IPS-11a (cell line): ENCODE measurements around the gene ADAMTS7.
"Not testable (repeated sequence)": the region's sequence is repeated elsewhere in the genome, so short reads cannot be mapped to it uniquely, and the experiment has no call there.

Experiments used
- H3K4me3 ChIP-seq: one replicate; pipeline ENCODE4 v1.5.1; 2013; ENCODE audit warnings: low read depth, low read length, control low read depth

ADAMTS7 gene

GRCh38 chr15:78788016-78788660, 23.1 kb downstream of the ADAMTS7 start:
- H3K4me3 ChIP-seq: no peak overlapping the region

- not testable (repeated sequence) for H3K4me3 ChIP-seq
Measured at GRCh38 chr15:78782402-78782801, 28.9 kb downstream of the ADAMTS7 start.

DNA sequence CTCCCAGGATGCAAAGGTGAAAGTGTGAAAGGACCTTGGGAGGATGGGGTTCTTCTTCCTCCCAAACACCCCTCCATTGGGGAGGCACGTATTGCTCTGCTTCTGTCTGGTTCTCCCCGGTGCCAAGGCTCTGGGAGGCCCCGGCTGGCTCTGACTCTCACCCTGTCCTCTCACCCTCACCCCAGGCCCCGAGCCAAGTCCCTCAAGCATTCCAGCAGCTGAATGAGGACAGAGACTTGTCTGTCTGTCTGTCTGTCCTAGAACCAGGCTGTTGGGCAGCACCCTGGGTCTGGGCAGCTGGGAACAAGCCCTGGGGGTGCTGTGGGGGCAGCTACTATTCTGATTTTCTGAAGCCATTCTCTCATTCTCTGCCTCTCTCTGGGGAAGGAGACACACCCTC, 29.9 kb downstream of the ADAMTS7 start:
- not testable (repeated sequence) for H3K4me3 ChIP-seq

GRCh38 chr15:78779975-78780374, 31.3 kb downstream of the ADAMTS7 start:
- H3K4me3 ChIP-seq: not testable (repeated sequence)

DNA sequence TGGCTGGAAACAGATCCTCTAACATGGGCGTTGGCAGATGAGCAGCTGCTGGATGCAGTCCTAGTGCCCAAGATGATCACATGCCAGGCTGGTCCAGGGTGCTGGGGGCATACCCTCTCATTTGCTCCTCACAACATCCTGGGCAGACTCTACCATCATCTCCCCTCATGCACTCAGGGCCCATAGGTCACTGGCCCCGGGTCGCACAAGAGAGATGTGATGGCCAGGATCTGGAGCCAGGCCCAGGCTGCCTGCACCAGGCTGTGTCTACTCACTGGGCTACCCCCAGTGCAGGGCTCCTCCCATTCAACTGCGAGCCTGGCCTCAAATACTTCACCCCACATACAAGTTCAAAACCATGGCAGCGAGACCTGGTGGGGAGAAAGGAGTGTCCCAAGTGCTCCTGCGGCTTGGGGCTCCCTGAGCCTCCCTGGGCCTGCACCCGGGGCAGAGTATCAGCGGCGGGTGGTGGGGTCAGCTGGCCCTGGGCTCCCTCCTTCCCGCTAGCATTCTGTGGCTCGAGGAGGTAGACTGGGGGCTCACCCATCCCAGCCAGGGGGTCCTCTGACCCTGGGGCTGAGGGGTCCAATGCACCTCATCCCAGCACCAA, 32.0 kb downstream of the ADAMTS7 start:
- not testable (repeated sequence) for H3K4me3 ChIP-seq

- no peak overlapping the region for H3K4me3 ChIP-seq
Measured at GRCh38 chr15:78778422-78778821, 32.8 kb downstream of the ADAMTS7 start.

- H3K4me3 ChIP-seq: not testable (repeated sequence)
Measured at GRCh38 chr15:78777953-78778345, 33.3 kb downstream of the ADAMTS7 start.

DNA sequence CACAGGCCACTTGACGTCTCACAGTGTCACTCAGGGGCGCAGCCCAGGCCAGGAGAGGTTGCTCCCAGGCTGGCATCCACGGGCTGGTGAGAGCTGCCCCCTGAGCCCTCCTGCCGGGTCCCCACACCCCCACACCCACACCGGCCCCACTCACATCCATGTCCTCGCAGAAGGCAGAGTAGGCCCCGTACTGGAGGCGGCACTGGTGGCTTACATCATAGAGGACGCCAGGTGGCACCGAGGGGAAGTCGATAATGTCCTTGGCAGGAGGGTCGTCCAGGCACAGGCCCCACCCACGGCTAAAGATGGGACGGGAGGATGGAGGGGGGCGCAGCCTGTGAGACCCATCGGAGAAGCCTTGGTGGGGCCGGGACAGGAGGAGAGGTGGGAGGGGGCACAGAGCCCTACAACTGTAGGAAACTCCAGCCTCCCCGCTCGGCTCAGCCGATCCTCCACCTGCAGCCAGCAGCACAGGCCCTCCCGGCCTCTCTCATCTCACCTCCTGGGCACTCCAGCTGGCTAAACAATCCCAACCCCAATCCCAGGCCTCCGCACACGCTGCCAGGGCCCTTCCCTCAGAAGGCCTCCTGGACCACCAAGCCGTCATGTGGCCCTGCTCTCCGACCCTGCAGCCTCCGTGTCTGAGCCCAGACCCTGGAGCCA, 33.8 kb downstream of the ADAMTS7 start:
- H3K4me3 ChIP-seq: not testable (repeated sequence)

DNA sequence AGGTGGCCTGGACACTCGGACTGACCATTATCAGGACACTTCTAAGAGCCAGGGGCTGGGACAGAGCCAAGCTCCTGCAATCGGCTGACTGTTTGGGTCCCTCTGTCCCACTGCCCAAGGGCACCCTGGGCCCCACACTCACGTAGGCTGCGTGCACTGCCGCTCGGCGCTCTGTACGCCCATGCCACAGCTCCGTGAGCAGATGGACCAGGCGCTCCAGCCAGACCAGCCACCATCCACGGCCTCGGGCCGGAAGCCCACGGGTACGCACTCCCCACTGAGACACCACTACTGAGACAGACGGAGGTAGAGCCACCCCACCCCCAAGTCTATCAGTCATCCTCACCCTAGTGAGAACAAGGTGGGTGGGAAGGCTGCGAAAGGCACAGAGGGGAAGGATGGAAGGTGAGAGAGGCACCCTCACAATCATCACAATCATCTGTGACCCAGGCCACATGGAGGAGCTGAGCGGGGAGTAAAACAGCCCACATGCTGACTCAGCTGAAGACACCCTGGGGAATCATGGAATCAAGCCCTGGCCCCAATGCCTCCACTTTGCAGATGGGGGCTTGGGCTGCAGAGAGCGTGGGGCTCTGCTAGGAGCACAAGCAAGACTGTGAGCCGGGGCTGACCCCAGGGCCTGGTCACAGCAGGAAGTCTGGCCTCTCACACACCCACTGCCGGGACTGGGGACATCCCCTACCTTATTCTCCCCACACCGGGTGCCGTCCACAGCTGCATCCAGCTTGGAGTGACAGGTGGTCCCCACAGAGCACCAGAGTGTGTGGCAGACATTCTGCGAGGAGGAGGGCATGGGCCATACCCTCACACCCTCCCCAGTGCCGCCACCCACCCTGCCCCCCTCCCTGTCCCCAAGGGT, 35.0 kb downstream of the ADAMTS7 start:
- H3K4me3 ChIP-seq: not testable (repeated sequence)

- no peak overlapping the region for H3K4me3 ChIP-seq
Measured at GRCh38 chr15:78775472-78775871, 35.8 kb downstream of the ADAMTS7 start.

DNA sequence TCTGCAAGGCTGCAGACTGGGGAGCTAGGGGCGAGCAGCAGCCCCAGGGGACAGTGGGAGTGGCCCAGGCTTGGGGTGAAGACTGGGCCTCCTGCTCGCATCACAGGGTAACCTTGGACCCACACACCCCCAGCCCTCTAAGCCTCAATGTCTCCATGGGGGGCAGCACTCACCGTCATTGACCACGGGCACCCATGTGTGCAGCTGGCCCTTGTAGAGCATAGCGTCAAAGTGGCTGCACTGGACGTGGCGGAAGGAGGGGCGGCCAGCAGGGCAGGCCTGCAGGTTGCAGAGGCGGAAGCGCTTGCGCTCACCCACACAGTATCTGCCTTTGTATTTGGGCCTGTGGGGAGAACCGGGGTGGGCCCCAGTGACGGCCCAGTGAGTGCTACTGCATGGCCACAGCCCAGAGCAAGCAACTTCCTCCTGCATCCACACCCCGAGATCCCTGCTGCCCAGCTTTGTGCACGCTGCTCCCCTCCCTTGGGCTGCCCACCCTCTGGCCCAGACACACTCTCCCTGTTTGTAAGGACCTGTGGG, 36.7 kb downstream of the ADAMTS7 start:
- H3K4me3 ChIP-seq: not testable (repeated sequence)

- H3K4me3 ChIP-seq: not testable (repeated sequence)
Measured at GRCh38 chr15:78773765-78774450, 37.4 kb downstream of the ADAMTS7 start.

GRCh38 chr15:78772738-78773137, 38.5 kb downstream of the ADAMTS7 start:
- H3K4me3 ChIP-seq: no peak overlapping the region

DNA sequence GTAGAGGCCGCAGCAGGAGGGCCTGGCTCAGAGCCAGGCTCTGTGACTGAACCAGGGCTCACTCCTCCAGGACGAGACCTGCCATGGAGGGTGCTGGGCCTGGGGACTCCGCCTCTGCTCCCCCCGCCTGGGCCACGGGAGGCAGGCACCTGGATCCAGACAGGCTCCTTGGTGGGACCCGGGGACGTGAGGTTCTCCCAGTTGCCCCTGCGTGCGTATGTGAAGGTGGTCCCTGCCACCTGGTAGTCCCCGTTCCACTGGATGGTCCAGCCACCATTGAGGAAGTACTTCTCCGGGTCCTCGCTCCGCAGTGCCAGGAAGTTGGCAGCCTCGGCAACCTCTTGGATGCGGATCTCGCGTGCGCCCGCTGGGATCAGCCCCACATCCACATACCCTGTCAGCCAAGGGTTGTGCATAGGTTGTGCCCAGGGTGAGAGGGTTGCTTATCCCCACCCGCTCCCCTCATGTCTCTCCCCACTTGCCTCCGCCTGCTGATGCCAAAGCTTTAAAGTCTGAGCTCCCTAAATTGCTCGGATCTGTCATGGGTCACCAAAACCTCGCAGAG, 39.7 kb downstream of the ADAMTS7 start:
- not testable (repeated sequence) for H3K4me3 ChIP-seq

- H3K4me3 ChIP-seq: not testable (repeated sequence)
Measured at GRCh38 chr15:78771020-78771419, 40.2 kb downstream of the ADAMTS7 start.

DNA sequence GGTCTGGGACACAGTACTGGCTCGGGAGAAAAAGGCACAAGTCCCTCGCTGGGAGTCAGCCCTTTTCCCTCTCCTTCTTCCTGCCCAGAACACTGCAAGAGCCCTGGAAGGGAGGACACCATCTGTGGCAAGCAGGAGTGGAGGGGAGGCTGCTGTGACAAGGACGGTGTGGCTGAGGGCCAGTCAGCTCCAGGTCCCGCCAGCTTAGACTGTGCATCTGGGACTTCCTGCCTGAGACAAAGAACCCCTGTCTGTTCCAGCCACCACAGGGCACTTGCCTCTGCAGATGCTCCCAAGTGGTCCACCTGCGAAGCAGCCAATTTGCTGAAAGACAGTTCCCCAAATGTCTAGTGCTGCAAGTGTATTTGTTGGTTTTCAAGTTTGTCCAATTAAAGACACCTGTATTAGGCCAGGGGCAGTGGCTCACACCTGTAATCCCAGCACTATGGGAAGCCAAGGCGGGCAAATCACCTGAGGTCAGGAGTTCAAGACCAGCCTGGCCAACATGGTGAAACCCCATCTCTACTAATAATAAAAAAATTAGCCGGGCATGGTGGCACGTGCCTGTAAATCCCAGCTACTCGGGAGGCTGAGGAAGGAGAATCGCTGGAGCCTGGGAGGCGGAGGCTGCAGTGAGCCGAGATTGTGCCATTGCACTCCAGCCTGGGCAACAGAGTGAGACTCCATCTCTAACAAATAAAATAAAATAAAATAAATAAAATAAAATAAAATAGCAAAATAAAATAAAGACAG, 41.6 kb downstream of the ADAMTS7 start:
- H3K4me3 ChIP-seq: not testable (repeated sequence)

DNA sequence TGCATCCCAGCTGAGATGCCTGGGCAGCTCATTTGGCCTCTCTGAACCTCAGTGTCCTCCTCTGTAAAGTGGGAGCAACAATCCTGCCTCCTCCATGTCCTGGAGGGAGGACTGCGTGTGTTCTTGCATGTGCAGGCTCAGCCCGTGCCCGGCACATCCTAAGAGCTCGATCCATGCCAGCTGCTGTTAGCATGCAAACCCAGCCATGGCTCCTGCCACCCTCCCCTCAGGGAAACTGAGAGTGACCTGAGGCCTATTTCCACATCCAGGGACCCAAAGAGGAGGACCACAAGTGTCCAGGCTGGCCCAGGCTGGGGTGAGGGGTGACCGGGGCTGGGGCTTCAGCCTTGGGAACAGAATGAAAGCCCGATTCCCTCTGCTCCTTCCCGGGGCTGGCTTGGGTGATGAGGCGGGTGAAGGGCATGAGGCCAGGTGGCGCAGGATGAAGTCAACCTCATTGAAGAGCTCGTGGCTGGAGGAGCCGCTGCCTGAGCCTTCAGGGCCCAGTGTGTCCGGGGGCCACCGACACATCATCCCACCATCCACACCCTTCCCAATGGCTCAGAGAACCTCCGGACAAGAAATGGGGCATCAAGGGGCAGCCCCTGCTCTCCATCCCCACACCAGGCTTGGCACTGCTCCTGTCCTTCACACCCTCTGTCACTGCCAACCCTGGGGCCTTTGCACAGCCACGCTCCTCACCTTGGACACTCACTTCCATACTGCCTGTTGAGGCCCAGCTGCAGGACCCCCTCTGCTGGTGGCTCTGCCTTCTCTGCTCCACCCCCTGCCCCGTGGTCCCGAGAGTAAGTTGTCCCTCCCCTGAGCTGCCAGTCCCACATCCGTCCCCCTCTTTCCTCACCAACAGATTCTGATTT, 42.5 kb downstream of the ADAMTS7 start:
- no peak overlapping the region for H3K4me3 ChIP-seq

DNA sequence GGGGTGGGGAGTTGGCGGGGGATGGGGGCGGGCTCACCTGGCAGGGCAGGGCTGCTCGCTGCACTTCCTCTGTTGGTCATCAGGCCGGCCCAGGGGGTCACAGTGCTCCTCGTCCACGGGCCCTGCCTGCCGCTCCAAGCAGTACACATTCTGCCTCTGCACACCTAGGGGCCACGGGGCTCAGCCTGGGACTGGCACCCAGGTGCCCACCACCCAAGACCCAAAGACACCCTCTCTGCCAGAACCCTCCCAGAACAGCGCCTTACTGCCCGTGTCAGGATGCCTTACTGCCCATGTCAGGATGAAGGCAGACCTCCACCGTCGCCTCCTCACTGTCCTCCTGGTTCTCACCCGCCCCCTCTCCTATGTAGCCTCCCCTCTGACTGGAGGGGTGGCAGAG, 43.2 kb downstream of the ADAMTS7 start:
- no peak overlapping the region for H3K4me3 ChIP-seq
